NCI-H2171 (cell line): Measurements from ENCODE around the gene ATN1.

Source experiments
- DNase-seq: peaks from one replicate; lab custom pipeline; 2025; lab: John Stamatoyannopoulos, UW

ATN1 gene

DNA sequence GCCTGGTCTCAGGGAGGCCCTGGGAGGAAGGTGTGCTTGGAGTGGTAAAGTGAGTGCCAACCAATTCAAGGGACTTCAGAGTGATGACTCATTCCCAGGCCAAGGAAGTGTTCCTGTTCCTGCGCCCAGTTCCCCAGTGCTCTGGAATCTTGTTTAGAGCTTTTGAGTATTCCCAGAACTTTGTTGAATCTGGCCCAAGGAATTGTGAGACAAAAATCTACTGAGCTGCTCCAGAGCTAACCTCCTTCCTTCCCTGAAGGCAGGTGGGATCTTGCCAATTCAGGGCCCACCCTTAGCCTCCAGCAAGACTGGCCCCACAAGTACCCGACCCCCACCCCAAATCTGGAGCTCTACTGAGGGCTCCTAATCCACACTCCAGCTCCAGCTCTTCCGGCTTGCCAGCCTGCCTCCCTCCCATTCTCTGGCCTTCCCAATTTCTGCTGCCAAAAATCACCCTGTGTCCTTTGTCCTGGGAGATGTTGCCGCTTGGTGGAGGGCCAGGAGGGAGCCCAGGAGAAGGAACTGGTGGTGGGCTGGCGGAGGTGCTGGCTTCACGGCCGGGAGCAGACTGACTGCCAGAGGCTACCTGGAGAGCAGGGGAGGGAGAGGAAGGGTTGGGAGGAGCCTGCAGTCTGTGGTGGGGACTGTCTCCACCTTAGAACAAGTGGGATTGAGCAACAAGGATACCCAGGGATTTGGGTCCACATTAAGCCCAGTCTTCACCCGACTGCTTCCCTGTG lies 2.0 kb upstream of the ATN1 start:
- peak; percentile 93 for DNase-seq

DNA sequence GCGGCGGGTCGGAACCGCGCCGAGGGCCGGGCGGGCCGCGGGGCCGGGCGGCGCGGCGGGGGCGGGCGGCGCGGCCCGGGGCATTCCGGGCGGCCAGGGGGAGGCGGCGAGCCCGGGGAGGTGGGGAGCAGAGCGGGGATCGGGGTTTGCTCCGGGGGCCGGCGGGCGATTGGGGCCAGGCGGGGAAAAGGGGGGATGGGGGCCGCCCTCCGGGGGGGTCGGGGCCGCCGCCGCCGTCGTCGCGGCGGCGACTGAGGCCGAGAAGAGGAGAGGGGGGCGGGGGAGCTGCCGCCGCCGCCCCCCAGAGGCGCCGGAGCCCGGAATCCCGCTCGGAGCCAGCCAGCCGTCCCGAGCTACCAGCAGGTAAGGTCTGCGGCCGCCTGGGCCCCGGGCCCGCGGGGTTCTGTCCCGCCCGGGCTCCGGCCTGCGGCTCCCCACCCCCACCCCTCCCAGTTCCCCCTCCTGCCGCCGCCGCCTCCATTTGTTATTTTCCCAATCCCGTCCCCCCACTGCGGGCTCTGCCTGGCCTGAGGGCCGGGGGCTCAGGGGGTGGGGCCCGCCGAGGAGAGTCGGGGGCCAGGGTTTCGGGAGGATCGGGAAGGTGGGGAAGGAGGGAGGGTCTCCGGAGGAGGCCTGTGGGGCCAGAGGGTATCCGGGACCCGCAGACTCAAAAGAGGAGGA lies 403 bp downstream of the ATN1 start:
- peak; percentile 67 for DNase-seq

DNA sequence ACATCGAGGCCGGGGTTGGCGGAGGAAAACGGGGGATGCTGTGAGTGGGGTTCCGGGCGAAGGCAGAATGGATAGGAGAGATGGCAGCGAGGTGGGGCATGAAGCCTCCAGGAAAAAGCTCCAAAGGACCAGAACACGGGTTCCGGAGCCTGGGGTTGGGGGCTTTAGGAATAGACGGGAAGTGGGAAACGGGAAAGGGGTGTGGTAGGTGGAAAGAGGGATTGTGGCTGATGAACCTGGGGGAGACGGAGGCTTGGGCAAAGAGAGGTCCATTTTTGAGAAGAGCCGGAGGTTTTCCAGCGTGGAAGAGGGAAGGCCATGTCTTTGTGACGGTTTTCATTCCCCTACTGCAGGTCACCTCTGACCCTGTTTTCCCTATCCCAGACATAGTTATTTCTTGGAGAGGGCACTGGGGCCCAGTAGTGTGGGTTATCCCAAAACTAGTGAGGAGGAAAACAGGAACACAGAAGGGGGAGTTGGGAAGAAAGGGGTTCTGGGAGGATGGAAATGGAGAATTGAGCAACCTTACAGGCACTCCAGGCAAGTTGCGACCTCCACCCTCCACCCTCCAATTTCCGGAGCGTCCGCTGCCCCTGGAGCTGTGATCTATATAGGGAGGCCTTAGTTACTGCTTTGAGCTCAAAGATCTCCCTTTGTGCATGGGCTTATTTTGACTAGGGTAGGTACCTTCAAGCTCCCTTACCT lies 1.1 kb downstream of the ATN1 start:
- DNase-seq: peak; percentile 67

DNA sequence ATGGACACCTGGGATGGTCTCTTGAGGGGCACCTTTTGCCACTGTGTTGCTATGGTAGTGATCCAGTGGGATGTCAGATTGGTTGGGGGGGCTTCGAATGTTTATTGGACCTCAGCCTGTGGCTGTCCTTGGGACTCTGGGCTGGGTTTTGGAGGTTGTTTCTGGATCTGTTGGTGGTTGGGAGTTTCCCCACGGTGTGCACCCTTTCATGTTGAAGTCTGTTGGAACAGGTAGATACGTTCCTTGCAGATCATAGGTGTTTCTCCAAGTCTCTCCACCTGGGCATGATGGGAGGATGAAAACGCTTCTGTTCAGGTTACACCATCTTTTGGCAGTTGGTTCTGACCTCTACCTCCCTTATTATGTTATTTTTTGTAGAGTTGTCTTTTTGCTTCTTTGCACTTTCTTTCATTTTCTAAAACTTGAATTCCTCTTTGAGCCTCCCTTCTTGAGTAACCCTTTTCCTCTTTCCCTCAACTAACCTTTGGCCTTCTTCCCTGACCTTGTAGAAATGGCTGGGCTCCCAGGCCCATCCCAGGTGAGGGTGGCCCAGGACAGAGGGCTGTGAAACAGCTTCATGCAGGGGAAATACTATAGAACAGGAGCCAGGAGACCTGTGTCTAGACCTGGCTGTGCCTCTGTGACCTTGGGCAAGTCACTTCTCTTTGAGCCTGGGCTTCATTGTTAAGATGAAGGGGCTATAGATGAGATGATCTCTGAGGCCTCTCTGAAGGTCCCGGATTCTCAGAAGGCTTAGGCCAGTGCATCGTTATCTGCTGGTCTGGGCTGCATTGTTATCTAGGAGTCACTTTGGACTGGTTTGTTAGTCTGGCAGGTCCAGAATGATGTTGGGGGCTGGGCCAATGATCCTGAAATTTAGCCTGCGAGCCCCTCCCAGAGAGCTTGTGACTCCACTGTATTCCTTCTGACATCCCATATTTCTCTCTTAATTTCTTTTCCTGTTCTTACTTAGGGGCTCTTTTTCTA lies 2.0 kb downstream of the ATN1 start:
- no peak for DNase-seq

DNA sequence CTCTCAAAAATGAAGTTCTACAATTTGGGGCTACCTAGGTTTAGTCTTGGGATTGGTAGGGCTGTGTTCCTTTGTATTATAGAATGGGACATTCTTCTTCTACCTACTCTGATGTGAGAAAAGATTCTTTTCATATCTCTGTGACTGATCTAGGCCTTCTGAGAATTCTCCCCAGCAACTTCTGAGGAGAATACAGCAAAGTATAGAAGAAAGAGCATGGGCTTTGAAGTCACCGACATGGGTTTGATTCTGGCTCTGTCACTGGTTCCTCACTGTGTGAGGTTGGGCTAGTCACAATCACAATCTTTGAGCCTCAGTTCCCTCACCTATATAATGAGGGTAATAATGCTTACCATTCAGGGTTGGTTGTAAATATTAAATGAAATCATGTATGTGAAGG lies 5.0 kb downstream of the ATN1 start:
- DNase-seq: no peak

DNA sequence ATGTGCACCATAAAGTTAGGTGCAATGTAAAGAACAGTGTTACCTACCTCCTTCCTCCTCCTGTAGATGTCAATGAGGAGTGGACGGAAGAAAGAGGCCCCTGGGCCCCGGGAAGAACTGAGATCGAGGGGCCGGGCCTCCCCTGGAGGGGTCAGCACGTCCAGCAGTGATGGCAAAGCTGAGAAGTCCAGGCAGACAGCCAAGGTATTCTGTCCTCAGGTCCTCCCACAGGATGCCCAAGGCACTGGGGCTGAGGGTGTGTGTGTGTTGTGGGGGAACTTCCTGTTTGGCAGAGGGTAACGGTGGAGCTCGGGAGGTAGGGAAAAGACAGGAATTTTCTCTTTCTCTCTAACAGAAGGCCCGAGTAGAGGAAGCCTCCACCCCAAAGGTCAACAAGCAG lies 6.4 kb downstream of the ATN1 start:
- DNase-seq: no peak

DNA sequence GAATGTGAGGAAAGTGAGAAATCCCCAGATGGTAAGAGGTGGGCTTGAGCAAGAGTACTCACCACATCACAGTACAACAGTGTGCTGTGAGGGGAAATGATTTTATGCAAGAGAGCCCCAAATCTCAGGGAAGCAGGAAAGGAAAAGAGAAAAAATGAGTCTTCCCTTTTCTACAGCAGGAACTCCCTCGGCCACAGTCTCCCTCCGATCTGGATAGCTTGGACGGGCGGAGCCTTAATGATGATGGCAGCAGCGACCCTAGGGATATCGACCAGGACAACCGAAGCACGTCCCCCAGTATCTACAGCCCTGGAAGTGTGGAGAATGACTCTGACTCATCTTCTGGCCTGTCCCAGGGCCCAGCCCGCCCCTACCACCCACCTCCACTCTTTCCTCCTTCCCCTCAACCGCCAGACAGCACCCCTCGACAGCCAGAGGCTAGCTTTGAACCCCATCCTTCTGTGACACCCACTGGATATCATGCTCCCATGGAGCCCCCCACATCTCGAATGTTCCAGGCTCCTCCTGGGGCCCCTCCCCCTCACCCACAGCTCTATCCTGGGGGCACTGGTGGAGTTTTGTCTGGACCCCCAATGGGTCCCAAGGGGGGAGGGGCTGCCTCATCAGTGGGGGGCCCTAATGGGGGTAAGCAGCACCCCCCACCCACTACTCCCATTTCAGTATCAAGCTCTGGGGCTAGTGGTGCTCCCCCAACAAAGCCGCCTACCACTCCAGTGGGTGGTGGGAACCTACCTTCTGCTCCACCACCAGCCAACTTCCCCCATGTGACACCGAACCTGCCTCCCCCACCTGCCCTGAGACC lies 7.8 kb downstream of the ATN1 start:
- no peak for DNase-seq

DNA sequence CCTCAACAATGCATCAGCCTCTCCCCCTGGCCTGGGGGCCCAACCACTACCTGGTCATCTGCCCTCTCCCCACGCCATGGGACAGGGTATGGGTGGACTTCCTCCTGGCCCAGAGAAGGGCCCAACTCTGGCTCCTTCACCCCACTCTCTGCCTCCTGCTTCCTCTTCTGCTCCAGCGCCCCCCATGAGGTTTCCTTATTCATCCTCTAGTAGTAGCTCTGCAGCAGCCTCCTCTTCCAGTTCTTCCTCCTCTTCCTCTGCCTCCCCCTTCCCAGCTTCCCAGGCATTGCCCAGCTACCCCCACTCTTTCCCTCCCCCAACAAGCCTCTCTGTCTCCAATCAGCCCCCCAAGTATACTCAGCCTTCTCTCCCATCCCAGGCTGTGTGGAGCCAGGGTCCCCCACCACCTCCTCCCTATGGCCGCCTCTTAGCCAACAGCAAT lies 8.5 kb downstream of the ATN1 start:
- no peak for DNase-seq

DNA sequence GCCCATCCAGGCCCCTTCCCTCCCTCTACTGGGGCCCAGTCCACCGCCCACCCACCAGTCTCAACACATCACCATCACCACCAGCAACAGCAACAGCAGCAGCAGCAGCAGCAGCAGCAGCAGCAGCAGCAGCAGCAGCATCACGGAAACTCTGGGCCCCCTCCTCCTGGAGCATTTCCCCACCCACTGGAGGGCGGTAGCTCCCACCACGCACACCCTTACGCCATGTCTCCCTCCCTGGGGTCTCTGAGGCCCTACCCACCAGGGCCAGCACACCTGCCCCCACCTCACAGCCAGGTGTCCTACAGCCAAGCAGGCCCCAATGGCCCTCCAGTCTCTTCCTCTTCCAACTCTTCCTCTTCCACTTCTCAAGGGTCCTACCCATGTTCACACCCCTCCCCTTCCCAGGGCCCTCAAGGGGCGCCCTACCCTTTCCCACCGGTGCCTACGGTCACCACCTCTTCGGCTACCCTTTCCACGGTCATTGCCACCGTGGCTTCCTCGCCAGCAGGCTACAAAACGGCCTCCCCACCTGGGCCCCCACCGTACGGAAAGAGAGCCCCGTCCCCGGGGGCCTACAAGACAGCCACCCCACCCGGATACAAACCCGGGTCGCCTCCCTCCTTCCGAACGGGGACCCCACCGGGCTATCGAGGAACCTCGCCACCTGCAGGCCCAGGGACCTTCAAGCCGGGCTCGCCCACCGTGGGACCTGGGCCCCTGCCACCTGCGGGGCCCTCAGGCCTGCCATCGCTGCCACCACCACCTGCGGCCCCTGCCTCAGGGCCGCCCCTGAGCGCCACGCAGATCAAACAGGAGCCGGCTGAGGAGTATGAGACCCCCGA lies 9.1 kb downstream of the ATN1 start:
- DNase-seq: peak; percentile 87

DNA sequence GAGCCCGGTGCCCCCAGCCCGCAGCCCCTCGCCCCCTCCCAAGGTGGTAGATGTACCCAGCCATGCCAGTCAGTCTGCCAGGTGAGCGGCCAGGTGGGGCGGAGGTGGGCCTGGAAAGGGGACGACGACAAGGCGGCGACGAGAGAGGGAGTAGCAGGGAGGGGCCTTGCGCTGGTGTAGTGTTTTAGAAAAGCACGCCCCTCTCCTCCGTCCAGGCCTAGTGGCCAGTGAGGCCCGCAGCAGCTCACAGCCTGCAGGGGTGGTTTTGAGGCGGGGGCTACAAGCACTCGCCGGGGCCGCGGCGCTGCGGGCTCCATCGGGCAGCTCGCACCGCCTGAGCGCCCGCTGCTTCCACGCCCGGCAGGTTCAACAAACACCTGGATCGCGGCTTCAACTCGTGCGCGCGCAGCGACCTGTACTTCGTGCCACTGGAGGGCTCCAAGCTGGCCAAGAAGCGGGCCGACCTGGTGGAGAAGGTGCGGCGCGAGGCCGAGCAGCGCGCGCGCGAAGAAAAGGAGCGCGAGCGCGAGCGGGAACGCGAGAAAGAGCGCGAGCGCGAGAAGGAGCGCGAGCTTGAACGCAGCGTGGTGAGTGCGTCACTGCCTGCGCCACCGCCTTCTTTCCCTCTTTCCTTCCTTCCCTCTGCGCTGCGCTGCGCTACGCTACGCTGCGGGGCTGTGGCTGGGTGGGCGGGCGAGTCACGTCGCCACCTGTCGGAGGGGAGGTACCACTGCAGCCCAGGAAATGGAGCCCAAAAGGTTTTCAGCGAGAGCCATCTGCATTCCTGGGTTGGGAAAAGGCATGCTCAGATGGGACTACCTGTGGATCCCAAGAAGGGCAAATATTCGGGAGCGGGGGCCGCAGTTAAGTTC lies 10.0 kb downstream of the ATN1 start:
- peak; percentile 100 for DNase-seq

DNA sequence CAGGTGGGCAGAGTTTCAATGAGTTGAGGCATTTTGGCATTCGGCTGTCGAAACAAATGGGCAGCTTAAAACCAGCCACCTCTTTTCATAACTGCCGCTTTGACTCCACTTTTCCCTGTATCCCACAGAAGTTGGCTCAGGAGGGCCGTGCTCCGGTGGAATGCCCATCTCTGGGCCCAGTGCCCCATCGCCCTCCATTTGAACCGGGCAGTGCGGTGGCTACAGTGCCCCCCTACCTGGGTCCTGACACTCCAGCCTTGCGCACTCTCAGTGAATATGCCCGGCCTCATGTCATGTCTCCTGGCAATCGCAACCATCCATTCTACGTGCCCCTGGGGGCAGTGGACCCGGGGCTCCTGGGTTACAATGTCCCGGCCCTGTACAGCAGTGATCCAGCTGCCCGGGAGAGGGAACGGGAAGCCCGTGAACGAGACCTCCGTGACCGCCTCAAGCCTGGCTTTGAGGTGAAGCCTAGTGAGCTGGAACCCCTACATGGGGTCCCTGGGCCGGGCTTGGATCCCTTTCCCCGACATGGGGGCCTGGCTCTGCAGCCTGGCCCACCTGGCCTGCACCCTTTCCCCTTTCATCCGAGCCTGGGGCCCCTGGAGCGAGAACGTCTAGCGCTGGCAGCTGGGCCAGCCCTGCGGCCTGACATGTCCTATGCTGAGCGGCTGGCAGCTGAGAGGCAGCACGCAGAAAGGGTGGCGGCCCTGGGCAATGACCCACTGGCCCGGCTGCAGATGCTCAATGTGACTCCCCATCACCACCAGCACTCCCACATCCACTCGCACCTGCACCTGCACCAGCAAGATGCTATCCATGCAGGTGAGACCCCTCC lies 10.8 kb downstream of the ATN1 start:
- no peak for DNase-seq

DNA sequence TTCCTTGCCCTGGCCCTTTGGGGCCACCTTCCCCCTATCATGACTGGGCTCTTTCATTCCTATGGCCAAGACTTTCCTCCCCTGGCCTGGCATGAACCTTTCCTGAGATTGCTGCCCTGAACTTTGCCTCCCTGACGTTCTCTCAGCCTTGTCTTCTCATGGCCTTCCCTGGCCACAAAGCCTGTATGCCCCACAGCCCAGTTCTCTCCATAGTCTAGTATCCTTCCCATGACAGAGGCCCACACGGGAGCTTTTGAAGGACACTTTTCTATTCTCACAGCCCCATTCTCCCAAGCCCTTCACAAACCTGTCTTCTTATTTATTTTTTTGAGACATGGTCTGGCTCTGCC lies 11.4 kb downstream of the ATN1 start:
- DNase-seq: no peak

DNA sequence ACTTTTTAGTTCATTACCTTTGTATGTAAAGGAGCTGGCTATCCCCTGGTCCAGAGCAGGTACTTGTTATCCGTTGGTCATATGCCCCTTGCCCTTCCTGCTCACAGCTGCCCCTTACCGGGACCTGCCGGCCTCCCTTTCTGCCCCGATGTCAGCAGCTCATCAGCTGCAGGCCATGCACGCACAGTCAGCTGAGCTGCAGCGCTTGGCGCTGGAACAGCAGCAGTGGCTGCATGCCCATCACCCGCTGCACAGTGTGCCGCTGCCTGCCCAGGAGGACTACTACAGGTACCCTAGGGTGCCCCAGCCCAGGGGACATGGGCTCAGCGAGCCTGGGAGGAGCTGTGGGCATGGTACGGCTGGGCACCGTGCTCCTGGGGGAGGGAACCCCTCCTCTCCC lies 13.5 kb downstream of the ATN1 start:
- DNase-seq: no peak

DNA sequence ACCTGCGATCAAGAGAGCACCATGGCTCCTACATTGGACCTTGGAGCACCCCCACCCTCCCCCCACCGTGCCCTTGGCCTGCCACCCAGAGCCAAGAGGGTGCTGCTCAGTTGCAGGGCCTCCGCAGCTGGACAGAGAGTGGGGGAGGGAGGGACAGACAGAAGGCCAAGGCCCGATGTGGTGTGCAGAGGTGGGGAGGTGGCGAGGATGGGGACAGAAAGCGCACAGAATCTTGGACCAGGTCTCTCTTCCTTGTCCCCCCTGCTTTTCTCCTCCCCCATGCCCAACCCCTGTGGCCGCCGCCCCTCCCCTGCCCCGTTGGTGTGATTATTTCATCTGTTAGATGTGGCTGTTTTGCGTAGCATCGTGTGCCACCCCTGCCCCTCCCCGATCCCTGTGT lies 14.0 kb downstream of the ATN1 start:
- no peak for DNase-seq

DNA sequence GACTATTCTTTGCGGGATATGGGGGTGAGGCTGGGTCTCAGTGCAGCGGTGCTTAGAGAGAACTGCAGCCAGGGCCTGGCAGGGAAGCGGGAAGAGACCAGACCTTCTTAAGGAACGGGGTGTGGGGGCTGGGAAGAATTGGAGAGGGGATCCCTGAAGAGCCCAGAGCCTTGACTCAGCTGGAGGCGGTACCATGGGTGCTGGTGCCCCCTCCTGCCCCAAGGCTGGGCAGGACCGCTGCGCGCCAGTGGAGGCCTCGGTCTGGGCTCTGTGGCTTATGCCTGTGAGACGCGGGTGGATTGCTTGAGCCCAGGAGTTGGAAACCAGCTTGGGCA lies 14.5 kb downstream of the ATN1 start:
- DNase-seq: no peak

DNA sequence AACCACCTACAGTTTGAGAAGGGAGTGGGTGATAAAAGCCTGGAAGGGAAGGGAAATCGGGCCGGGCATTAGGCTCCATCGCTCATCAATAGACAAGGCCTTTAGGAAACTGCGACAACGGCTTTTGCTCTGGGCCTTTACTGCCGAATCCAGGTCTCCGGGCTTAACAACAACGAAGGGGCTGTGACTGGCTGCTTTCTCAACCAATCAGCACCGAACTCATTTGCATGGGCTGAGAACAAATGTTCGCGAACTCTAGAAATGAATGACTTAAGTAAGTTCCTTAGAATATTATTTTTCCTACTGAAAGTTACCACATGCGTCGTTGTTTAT lies 15.6 kb downstream of the ATN1 start:
- DNase-seq: peak; percentile 100

DNA sequence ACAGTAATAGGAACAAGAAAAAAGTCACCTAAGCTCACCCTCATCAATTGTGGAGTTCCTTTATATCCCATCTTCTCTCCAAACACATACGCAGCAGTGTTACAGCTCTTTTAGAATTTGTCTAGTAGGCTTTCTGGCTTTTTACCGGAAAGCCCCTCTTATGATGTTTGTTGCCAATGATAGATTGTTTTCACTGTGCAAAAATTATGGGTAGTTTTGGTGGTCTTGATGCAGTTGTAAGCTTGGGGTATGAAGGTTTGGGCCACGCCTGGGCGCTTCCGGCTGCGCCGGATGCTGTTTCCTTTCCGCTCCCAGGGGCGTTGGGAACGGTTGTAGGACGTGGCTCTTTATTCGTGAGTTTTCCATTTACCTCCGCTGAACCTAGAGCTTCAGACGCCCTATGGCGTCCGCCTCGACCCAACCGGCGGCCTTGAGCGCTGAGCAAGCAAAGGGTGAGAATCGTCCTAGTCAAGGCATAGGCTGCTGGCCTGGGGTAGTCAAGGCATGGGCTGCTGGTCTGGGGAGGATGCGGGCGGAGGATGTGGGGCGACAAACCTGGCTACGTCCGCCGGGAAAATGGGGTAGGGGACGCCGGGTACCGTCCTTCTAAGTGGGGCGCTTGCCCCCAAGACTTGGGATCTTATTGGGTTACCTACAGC lies 16.1 kb downstream of the ATN1 start, which contains the start of the genes C12orf57 and RNU7-1:
Gene C12orf57, plus strand, starts transcription at position 301 of the 659 bp plus-strand sequence. Its CDS starts 100 bp downstream, at position 401.
Gene RNU7-1, plus strand, starts transcription at position 95 of the 659 bp plus-strand sequence.
- peak; percentile 100 for DNase-seq
